GM18909 (cell line): ENCODE results near the gene NRXN3.
"Not testable (repeated sequence)": the region's sequence is repeated elsewhere in the genome, so short reads cannot be mapped to it uniquely, and the experiment has no call there.

ENCODE experiments used
- ATAC-seq: cut with Tn5 transposase; IDR thresholded peaks from one replicate; pipeline ENCODE4 v1.9.1; 2021; ENCODE audit warnings: mild to moderate bottlenecking; ENCODE audit not compliant: unreplicated experiment, poor library complexity

Gene NRXN3

DNA sequence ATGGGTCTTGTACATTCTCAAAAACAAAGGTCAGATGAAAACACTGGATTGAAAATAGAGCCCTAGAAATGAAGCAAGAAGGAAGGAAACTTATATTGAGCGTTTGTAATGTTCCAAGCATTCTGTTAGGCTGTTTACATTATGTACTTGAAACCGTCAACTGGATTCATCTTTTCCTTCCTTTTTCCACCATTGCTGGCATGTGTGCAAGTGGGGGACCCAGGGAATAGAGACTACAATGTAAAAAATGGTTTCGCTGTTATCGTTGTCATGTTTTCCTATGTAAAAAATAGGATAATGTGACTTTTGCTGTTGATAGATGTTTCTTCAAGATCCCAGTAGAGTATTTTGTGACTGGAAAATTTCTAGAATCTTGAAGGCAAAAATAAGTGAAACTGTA is 913.2 kb downstream of the NRXN3 start:
- no peak for ATAC-seq

DNA sequence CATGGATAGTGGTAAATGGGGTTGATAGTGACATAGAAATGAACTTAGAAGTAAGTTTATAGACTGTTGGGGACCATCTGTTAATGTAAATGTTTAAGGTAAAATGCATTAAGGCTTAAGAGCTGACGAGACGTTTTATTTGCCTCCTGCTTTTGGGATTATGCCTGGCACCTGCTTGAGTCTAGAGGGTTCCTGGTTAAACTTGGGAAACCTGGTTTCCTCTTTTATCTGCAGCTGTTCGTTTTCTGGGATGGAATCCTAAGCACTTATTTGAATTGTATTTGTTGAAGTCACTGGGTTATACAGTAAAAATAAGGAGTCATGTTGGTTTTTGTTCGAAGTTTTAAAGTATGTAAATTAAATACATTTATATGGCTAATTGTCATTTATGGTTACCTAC is 914.7 kb downstream of the NRXN3 start:
- no peak for ATAC-seq

DNA sequence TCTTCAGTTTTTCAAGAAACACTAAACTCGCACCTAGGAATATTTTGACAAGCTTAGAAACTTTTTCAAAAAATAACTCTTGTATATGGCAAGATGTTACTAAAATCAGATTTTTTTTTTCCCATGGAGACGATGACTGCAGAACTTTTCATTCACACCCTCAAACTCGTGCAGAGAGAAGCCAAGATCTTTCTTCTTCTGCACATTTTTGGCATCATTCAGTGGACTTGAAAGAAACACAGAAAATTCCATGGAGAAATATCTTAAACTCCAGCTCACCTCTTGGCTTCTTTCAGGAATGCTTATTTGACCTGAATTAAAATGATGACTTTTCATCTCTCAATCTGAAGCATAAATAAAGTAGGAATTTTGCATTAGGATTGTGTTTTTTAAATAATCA is 919.4 kb downstream of the NRXN3 start:
- no peak for ATAC-seq

DNA sequence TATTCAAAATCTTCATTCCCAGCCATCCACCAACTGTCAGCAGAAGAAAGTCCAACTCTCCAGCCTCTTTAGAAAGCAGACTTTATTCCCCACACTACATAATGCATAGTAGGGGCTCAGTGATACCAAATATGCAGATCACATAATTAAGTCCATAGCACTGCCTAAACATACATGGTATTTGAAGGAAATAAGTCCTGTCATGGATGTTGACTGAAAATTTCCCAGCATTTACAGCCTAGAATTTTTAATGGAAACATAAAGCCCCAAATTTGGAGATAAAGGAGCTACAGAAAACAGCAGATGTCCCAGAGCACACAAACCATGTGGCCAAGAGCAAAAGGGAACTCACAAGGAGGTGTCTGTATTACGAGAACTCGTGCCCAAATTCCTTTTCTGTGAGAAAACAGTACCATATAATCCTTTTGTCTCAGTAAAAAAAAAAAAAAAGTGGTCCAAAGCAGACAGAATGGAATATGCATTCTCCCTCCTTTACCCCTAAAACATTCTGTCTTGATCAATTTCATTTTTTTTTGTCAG is 920.5 kb downstream of the NRXN3 start:
- no peak for ATAC-seq

DNA sequence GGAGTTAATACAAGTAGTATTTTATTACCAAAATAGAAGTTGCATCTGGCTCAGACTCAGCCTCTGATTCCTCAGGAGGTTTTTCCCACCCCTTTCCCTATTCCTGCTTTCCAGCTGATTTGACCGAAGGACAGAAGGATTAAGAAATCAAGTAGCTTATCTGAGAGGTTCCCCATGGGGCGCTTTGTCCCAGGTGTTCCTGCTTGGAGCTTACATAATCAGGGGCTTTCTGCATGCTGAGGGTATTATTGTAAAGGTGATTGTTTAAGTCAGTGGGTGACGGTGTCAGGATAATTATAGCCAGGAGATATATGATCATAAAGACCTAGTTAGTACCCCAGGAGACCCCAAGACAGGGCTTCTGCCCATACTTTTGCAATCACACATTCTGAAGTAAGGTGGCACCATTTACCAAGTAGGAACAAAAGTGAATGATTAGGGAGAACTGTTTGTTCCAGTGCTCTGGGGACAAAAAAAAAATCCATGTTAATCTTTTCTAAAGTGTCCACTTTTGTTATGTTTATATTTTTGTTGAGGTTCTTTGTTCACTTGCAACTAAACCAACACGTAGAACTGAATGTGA is 921.3 kb downstream of the NRXN3 start:
- ATAC-seq = no peak

DNA sequence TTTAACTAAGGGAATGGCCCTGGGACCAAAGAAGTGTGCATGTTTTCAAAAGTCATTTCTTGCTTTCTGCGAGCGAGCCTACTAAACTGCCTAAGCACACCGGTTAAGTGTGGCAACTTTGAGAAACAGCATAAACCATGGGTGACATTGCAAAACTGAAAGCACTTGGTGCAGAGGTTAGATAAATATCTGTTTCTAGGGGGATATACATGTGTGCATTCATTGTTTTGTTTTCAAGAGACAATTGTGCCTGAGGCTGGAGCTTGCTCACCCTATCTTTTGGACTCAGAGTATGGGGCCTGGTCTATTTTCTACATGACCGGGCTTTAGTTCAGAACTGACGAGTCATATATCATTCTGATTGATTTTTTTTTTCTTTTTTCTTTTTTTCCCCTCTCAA is 923.4 kb downstream of the NRXN3 start:
- no peak for ATAC-seq

DNA sequence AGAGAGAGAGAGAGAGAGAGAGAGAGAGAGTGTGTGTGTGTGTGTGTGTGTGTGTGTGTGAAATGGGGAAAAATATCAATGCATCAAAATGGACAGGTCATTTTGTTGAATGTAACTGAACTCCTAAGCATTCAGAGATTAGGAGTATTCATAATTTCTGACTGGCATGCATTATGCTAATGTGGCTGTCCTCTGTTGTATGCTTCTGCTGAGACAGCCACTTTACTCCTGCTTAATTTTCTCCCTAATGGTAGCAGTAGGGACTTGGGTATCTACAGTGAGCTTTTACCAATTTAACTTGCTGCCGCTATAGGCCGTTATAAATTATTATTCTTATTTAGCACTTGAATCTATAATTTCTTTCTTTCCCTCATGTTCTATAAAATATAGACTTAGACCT is 924.8 kb downstream of the NRXN3 start:
- no peak for ATAC-seq

DNA sequence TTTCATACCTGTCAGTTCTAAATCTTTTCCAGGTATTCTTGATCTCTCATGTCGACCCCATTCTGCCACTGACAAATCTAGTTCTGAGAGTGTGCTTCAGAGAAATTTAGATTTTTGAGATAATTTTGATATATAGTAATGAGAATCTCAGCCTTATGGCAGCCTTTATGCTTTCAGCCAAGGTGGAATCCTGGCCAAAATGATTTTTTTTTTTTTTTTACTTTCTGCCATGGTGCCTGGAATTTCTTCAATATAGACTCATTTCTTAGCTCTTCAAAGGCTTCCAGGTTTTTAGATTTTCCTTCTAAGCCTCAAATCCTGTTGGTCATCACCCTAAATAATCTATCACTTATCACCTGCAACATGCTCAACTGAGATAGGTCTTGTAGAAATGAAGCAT is 926.6 kb downstream of the NRXN3 start:
- no peak for ATAC-seq

DNA sequence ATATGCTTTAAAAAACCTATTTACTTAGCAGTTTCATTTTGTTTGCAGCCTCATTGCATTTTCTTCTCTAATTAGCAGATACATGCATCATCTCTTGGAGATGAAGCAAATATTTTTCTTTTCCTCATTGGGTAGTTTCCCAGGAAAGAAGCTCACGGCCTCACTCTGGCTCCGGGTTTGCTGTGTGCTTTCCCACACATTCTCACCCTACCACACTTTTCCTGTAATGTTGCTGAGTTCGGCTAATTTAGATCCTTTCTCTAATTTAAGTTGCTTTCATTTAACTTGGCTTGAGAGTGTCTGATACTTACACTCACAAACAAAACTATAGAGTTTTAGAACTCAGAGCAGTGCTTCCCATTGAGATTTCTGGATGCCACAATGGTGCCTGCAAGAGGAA is 928.2 kb downstream of the NRXN3 start:
- ATAC-seq = no peak

DNA sequence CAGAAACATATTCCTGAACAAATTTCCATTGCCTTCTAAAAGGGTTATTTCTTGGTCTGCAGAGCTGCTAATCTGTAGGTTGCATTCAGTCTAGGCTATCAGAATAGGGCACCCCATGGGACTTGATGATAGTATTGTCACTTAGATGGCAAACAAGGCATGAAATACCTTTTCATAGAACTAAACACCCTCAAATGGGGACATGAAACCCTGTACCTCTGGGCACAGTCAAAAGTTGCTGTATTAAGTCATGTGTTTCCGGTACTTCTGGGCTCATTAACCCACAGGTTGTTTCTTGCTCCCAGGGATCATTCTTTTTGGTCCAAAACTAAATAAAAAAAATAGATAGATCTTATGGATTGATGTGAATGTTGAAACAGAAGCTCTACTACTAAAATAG is 930.4 kb downstream of the NRXN3 start:
- ATAC-seq = no peak

DNA sequence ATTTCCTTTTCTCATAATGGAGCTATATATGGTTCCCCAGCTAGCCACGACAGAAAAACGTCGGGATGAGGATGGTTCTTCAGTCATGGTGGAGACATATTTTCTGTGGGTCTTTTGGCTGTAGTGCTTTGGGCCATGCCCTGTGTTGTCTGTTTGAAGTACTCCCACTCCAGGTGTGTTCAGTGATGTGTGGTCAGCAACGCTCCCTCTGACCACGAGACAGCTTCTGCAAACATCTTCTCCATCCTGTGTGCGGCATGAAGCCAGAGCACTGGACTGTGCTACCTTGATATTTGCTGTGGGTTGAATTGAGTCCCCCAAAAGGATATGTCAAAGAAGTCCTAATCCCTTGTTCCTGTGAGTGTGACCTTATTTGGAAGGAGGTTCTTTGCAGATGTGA is 931.2 kb downstream of the NRXN3 start:
- no peak for ATAC-seq

DNA sequence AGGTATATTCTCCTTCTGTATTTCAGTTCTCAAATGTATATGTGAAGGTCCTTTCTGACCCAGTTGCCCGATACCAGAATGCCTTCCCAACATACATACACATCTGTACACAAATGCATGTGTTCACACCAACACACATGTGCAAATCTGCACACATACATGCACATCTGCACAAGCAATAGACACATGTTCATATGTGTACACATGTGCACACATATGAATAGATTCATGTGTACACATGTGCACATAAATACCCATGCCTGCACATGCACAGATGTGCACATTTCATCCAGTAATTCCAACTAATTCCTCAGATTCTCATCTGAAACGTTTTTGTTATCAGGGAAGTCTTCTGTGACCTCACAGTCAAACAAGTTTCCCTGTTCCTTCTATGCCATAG is 933.6 kb downstream of the NRXN3 start:
- ATAC-seq = no peak

DNA sequence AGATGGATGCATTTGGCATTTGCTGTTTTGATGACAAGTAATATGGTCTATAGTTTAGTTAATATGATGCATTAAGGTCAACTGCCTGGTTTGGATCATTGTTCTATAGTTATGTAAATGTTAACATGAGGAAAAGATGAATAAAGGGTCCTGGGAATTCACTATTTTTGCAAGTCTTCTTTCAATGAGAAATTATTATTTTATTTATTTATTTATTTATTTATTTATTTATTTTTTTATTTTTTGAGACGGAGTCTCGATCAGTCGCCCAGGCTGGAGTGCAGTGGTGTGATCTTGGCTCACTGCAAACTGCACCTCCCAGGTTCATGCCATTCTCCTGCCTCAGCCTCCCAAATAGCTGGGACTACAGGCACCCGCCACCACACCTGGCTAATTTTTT is 940.4 kb downstream of the NRXN3 start:
- not testable (repeated sequence) for ATAC-seq

DNA sequence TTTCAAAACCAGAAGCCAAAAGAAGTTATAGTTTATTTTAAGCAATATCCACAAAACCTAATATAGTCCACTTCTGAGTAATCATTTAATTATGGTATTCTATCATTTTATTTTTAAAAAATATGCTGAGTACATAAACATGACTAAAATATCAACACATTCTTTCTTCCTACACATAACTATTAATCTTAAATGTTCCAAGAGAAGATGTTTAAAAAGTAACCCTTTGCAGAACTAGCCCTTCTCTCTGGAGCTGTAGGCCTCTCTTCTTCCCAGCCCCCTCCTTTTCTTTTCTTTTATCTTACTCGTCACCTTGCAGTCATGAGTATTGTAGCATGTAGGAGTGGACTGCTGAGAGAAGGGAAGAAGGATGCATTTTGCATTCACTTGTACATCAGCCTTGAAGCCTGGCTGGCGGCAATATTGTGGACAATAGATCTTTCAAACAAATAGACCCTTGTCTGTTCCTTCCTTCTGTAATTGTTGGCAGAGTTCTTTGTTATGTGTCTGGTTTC is 941.9 kb downstream of the NRXN3 start:
- ATAC-seq = no peak

DNA sequence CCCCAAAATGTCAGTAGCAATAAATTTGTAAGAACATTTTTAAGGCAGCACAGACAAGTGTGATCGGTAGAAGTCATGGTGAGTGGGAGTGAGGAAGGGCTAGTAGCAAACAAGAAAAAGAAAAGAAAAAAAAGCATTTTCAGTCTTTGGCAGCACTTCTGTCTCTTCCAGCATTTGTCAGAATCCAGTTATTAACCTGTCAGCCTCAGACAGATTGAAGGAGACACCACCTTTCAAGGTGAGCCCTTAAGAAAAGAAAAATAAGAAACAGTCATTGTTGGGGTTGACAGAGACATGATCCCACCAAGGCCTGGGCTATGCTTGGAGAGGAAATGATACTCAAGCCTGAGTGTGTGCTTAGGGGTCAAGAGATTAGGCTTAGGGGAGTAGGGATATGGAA is 947.4 kb downstream of the NRXN3 start:
- ATAC-seq = no peak

DNA sequence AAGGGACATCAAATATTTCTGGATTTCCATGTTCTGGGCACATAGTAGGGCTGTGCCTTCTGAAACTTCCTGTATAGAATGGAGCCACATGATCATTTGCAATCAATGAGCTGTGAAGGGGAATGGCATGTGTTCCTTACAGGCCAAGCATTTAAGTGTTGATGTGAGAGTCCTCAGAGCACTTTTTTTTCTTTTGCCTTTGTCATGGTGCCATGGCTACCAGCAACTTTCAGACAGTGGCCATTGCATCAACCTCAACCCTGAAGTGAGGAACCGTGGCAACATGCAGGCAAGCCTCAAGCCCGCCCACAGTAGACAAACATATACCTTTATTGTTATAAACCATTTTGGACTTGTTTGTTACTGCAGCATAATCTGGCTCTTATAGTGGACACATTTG is 948.1 kb downstream of the NRXN3 start:
- no peak for ATAC-seq

DNA sequence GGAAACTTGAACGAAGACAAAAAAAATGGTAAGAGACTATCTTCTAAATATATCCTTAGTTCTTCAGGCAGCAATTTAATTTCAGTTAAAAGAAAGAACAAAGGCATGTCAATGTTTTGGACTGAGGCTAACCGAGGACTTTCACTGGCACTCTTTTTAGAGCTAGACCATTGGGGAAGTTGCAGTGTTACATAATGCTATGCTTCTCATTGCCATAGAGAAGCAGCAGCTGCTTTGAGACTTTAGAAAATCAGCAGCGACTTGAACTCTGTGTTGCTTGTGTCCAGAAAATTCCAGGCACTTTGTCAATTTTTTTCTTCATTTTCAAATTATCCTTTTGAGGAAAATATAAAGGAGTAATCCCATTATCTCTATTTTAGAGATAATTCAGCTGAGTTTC is 964.2 kb downstream of the NRXN3 start:
- ATAC-seq = no peak

DNA sequence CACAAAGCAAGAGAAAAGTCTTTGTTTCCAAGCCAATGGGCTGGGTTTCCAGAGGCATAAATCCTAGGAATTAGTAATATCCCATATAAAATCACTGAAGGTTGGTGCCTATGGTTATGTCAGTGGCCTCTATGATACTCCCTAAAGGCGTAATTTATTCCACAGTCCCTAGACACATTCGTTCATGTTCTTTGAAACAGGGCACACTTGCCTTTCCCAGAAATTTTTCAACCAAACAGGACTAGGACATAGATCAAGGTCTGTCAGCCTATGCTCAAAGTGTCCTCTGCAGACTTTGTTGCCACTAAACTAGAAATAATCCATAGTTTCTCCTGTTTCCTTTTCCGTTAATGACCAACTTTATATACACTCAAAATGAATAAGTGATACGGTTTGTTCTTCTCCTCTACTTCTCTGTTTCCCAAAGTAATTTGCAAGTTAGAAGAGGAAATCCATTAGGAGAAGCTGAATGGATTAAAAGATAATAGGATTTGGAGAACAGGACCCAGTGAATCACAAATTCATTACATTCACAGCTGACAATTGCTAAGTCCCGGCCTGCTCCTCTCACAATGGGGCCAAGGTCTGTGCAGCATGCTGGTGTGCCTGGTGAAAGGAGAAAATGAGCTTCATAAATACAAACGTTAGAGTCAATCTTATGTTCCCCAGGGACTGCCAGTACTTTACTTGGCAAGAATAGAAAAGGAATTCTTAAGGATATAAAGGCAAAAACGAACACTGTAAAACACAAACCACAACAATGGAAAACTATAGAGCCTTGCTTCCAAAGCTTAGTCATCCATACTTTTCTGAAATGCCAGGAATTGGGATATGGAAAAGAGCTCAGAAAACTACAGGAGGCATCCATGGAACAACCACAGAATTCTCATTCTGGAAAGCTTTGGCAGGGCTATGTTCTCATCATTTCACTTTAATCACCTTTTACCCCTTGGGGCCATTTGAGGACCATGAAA is 966.2 kb downstream of the NRXN3 start:
- ATAC-seq = no peak

DNA sequence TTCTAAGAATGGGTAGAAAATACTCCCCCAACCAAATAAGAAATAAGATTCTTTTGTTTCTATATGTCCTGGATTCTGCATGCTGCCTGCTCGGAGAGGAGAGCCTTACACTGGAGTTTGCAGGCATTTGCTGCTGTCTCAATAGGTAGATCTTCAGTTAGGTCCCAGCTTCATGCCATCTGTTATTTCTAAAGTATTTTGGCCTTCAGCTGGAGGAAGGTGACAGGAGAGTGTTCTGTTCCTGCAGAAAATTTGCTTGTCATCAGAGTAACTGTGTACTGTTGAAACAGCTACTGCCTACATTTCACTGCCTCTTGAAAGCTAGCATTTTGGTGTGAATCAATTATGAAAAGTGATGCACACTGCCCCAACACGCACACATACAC is 966.9 kb downstream of the NRXN3 start:
- ATAC-seq = no peak

DNA sequence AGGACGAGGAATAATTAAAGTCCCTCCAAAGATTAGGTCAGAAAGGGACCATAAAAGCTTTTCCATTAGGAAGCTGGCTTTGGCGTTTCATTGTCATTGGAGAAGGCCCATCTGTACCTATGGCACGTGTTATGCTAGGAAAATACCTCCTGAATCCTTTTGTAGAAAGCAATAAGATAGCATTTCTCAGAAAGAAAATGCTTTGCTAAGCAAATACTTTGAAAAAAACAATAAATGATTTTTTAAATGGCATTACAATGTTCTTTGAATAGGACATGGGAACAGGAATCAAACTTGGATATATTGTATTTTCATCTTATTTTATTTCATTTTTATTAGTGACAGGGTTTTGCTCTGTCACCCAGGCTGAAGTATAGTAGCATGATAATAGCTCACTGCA is 967.7 kb downstream of the NRXN3 start:
- no peak for ATAC-seq

DNA sequence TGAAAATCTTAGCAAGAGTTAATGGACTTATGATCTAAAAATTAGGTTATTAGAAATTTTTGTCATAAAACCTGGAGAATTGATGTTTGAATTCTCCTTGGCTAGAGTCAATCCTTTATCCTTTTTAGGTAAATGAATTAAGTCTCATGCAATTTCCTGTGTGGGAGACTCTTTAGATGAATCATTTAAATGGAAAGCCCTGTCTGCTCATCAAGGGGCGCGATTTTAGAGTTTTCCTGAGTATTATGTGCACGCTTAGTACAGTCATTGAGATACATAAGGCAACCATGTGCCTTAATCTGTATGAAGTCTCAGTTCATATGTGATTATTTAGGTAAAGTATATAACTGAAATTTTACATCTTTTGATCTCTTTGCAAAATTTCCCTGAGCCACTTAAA is 974.7 kb downstream of the NRXN3 start:
- ATAC-seq = no peak

DNA sequence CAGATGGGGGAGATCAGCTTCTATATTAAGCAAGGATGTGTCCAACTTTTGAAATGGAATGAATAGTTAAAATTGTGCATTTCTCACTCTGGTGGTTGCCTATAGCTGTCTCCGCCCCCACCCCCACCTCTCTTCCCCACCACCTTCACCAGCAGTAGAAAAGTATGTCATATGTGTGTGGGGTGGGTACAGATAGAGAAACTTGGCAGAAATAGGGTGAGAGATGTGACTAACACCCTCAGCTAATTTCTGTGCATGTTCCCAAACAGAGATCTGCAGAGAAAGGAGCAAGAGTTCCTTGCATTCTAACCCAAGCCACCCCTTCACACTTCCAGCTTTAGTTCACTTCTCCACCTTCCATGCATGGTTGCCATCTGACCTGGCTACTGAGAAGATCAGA is 980.1 kb downstream of the NRXN3 start:
- ATAC-seq = no peak
